ENCODE results near the gene LDB1.

The LDB1 gene

GRCh38 chr10:102112210-102112817 lies 7.9 kb downstream of the LDB1 start:
- no peak for DNase-seq (ENCODE audit: low read depth)

- DNase-seq (ENCODE audit: low read depth) = no peak
These were observed 8.9 kb downstream of the LDB1 start for GRCh38 chr10:102111276-102111675.

- DNase-seq (ENCODE audit: low read depth) = no peak
These were observed 10.7 kb downstream of the LDB1 start for GRCh38 chr10:102109166-102110116.

GRCh38 chr10:102106998-102107397 lies 13.2 kb downstream of the LDB1 start:
- DNase-seq (ENCODE audit: low read depth) = no peak

GRCh38 chr10:102102421-102102820 lies 17.7 kb downstream of the LDB1 start:
- no peak for DNase-seq (ENCODE audit: low read depth)

GRCh38 chr10:102101152-102101551 lies 19.0 kb downstream of the LDB1 start:
- no peak for DNase-seq (ENCODE audit: low read depth)

- no peak for DNase-seq (ENCODE audit: low read depth)
These were observed 23.7 kb downstream of the LDB1 start for GRCh38 chr10:102096449-102096848.

- DNase-seq (ENCODE audit: low read depth) = no peak
These were observed 29.4 kb downstream of the LDB1 start for GRCh38 chr10:102090772-102091171.

GRCh38 chr10:102086196-102086595 lies 34.0 kb downstream of the LDB1 start:
- no peak for DNase-seq (ENCODE audit: low read depth)

- DNase-seq (ENCODE audit: low read depth) = no peak
These were observed 34.8 kb downstream of the LDB1 start for GRCh38 chr10:102085336-102085735.

- DNase-seq (ENCODE audit: low read depth) = no peak
These were observed 36.6 kb downstream of the LDB1 start for GRCh38 chr10:102083541-102083940.

- DNase-seq (ENCODE audit: low read depth) = no peak
These were observed 47.3 kb downstream of the LDB1 start for GRCh38 chr10:102072673-102073527.

GRCh38 chr10:102069071-102069470 lies 51.1 kb downstream of the LDB1 start:
- DNase-seq (ENCODE audit: low read depth) = no peak

- DNase-seq (ENCODE audit: low read depth) = no peak
These were observed 52.0 kb downstream of the LDB1 start for GRCh38 chr10:102068216-102068615.

- no peak for DNase-seq (ENCODE audit: low read depth)
These were observed 52.9 kb downstream of the LDB1 start for GRCh38 chr10:102067091-102067916.

GRCh38 chr10:102066399-102067088 lies 53.6 kb downstream of the LDB1 start:
- no peak for DNase-seq (ENCODE audit: low read depth)

- no peak for DNase-seq (ENCODE audit: low read depth)
These were observed 54.4 kb downstream of the LDB1 start for GRCh38 chr10:102065561-102066398.

- DNase-seq (ENCODE audit: low read depth) = peak; percentile 80
These were observed 55.2 kb downstream of the LDB1 start, which contains the start of gene HPS6 for GRCh38 chr10:102064868-102065560. TSS of gene HPS6 (plus strand) at chr10:102065349. CDS start at chr10:102065475, 126 bp downstream.

GRCh38 chr10:102064503-102064867 lies 55.7 kb downstream of the LDB1 start:
- DNase-seq (ENCODE audit: low read depth) = no peak

Data from stromal cell of bone marrow (primary cell).